ENCODE measurements around the gene POPDC3.

- TF ChIP-seq SIN3A (IDR thresholded peaks at IDR 0.05; ENCODE audit: borderline replicate concordance, insufficient read depth, low read length): no peak
- no peak for TF ChIP-seq REST (IDR thresholded peaks at IDR 0.05; ENCODE audit: insufficient read depth in 1 of 2, low read depth in 2 of 2, low read length in 2 of 2)
- TF ChIP-seq TAF1 (IDR thresholded peaks at IDR 0.05; ENCODE audit: borderline replicate concordance, insufficient read depth, low read length): no peak
- TF ChIP-seq POLR2AphosphoS5 (IDR thresholded peaks at IDR 0.05; ENCODE audit: low read depth, low read length): no peak
Measured at GRCh38 chr6:105214668-105215067, 34.9 kb upstream of the POPDC3 start.
